Adipose tissue (tissue), 3 donors: ENCODE results near the gene DNAJB6. TPM values are rescaled to one million over a fixed set of nuclear protein-coding genes. Genes with fewer than 3 reads are reported as not detected.
A peak's percentile ranks its signal among the peaks of the same experiment; 100 is the strongest.
"Not testable (repeated sequence)": the region's sequence is repeated elsewhere in the genome, so short reads cannot be mapped to it uniquely, and the experiment has no call there.

ENCODE experiments used
- H3K27ac ChIP-seq: one replicate; pipeline ENCODE4 v1.5.1; 2013; ENCODE audit warnings: low read depth, low read length
- WGBS, 3 donors: extraction: QIAGEN DNeasy Blood & Tissue Kit; methylation state at CpG; one replicate each; pipeline ENCODE4 v1.1.7; 2013; 5-methylcytosine and 5-hydroxymethylcytosine counted together
- polyA plus RNA-seq, 3 donors: library from polyadenylated mRNA; stranded (reverse); fragments of 200-250 nt; gene quantifications; one replicate each; pipeline ENCODE4 v1.2.3, GENCODE V29; 2013
- donor health status: healthy with polysubstance abuse.
- donor health status: Bipolar disorder and iron deficiency.
- donor health status: healthy.

Gene DNAJB6
- polyA plus RNA-seq, 3 donors, result 32.2 to 111 (median 88.0) TPM

DNA sequence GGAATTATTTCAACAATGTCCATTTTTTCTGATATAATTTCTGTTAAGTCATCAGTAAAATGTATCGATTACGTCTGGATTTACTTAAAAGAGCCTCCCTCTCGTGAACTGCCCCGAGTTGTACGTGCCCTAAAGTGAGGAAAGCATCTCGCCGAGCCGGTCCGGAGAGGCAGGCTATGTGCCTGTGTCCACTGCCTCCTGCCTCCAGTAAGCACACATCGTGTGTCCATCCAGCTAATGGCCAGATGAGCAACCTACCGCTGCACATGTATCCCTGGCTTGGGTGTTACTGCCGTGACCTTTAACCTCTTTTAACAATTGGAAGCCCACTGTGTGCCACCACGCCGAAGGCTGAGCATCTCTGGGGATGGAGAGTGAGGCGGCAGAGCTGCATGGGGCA, 23.2 kb upstream of the DNAJB6 start:
- 92 to 97% (median 94%) methylated on average over 15 of the region's 15 CpGs for WGBS, 3 donors

DNA sequence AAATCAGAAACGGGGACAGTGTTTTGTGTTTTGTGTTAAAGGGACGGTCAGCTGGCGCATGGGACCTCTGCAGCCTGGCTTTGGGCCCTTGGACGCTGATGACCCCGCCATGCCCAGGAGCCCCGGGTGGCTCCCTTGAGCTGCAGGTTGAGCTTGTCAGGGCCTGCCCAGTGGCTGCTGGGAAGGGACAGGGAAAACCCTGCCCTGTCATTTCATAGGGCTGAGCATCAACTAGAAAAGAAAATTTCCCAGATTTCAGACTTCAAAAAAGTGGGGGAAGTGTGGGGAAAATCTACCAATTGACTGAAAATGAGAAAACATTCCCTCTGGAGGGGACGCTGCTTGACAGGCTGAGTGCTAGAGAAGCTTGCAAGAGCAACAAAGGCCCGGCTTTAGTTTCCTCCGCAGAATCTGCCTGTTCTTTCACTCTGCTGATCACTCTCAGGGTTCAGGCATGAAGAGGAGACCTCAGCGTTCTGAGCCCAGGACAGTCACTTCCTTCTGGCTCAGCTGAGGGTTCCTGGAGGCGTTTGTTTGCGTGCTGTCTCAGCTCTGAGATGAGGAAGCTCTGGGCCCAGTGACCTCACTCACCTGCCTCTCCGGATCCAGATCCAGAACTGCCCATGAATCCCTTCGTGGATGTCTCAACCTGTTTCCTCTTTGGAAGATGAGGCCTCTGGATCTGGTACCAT, 18.6 kb upstream of the DNAJB6 start:
- 57 to 73% (median 60%) methylated on average over 14 of the region's 14 CpGs for WGBS, 3 donors
- no peak overlapping the region for H3K27ac ChIP-seq

More for the DNA sequence above, 23.2 kb upstream of the DNAJB6 start:
- no peak overlapping the region for H3K27ac ChIP-seq

DNA sequence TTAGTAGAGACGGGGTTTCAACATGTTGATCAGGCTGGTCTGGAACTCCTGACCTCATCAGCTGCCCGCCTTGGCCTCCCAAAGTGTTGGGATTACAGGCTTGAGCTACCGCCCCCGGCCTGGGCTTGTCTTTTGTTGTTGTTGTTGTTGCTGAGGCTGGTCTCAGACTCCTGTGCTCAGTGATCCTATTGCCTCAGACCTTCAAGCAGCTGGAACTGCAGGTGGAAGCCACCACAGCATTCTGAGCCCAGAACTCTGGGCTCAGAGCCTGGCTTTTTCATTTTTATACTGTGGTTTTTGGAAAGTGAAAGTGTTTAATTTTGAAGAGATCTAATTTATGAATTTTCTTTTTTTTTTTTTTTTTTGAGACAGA, 16.2 kb upstream of the DNAJB6 start:
- WGBS, 3 donors, result 77 to 87% (median 83%) methylated on average over 4 of the region's 4 CpGs
- H3K27ac ChIP-seq, result no peak overlapping the region

DNA sequence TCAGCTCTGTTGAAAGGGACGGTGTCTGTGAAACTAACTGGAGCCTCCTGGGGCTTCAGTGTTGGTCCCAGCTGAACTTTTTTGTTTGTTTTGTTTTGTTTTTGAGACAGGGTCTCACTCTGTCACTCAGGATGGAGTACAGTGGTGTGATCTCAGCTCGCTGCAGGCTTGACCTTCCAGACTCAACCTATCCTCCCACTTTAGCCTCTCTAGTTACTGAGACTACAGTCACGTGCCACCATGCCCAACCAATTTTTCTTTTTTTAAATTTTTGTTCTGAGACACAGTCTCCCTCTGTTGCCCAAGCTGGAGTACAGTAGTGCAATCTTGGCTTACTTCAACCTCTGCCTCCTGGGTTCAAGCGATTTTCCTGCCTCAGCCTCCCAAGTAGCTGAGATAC, 13.4 kb upstream of the DNAJB6 start:
- 84 to 89% (median 85%) methylated on average over 4 of the region's 4 CpGs for WGBS, 3 donors

DNA sequence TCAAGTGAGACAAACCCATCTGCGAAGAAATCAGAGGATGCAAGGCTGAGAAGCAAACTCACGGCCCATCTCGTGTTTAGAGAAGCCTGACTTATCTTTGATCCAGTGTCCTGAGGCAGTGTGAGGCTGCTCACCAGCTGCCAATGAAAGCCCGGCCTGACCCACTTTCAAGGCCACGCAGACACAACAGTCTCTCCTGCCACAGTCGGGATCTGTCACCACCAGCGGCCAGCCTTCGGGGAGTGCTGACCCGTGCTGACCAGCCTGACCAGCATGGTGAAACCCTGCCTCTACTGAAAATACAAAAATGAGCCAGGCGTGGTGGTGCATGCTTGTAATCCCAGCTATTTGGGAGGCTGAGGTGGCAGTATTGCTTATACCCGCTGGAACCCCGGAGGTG, 7.4 kb upstream of the DNAJB6 start:
- 57 to 84% (median 82%) methylated on average over 12 of the region's 12 CpGs for WGBS, 3 donors

More for the DNA sequence above, 13.4 kb upstream of the DNAJB6 start:
- H3K27ac ChIP-seq, result no peak overlapping the region

DNA sequence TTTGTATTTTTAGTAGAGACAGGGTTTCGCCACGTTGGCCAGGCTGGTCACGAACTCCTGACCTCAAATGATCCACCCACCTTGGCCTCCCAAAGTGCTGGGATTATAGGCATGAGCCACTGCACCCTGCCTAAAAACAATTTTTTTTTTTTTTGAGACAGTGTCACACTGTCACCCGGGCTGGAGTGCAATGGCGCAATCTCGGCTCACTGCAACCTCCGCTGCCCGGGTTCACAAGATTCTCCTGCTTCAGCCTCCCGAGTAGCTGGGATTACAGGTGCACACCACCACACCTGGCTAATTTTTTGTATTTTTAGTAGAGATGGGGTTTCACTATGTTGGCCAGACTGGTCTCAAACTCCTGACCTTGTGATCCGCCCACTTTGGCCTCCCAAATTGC, 6.2 kb upstream of the DNAJB6 start:
- 80 to 86% (median 82%) methylated on average over 10 of the region's 10 CpGs for WGBS, 3 donors

More for the DNA sequence above, 7.4 kb upstream of the DNAJB6 start:
- no peak overlapping the region for H3K27ac ChIP-seq

DNA sequence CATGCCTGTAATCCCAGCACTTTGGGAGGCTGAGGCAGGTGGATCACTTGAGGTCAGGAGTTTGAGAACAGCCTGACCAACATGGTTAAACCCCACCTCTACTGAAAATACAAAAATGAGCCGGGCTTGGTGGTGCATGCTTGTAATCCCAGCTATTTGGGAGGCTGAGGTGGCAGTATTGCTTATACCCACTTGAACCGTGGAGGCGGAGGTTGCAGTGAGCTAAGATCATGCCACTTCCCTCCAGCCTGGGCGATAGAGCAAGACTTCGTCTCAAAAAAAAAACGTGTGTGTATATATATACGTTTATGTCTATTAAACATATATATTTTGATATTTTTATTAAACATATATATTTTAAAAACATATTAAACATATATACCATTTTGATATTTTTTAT, 5.8 kb upstream of the DNAJB6 start:
- WGBS, 3 donors, result 71 to 79% (median 78%) methylated on average over 7 of the region's 7 CpGs
- not testable (repeated sequence) for H3K27ac ChIP-seq

More for the DNA sequence above, 6.2 kb upstream of the DNAJB6 start:
- not testable (repeated sequence) for H3K27ac ChIP-seq

DNA sequence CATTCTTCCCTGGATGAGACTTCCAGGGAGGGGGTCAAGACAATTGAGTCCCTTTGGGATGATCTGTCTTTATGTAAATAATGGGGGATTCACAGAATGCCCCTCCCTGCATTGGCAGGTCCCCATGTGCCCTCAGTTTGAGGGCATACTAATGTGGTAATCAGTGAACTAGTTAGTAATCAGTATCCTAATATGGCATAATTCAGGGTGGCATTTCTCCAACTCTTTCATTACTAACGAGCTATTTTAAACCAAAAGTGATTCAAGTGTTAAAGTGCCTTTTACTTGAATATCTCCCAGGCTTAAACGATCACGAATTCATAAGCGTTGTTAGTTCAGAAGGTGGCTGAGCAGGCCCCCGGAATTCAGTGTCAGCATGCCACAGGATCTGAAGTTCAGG, 1.6 kb upstream of the DNAJB6 start:
- WGBS, 3 donors, result 82 to 91% (median 82%) methylated on average over 5 of the region's 5 CpGs
- H3K27ac ChIP-seq, result no peak overlapping the region

DNA sequence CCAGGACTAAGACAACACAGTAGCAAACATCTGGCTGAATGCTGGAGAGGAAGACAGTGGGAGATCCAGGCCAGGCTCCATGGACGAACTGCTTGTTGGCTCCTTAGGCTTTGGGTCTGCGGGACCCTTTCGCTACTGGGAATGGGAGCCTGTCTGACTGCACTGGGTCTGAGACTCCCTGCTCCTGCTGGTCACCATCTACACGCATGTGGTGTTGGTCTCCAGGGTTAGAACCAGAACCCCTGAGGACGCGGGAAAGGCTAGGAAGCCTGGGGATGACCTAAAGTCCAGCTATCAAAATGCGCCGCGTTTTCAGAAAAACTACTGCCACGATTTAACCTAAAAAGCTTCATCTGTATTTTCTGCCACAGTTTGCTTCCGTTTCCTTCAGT, 817 bp upstream of the DNAJB6 start:
- peak overlapping the region; percentile 99 for H3K27ac ChIP-seq
- 44 to 50% (median 44%) methylated on average over 11 of the region's 11 CpGs for WGBS, 3 donors

DNA sequence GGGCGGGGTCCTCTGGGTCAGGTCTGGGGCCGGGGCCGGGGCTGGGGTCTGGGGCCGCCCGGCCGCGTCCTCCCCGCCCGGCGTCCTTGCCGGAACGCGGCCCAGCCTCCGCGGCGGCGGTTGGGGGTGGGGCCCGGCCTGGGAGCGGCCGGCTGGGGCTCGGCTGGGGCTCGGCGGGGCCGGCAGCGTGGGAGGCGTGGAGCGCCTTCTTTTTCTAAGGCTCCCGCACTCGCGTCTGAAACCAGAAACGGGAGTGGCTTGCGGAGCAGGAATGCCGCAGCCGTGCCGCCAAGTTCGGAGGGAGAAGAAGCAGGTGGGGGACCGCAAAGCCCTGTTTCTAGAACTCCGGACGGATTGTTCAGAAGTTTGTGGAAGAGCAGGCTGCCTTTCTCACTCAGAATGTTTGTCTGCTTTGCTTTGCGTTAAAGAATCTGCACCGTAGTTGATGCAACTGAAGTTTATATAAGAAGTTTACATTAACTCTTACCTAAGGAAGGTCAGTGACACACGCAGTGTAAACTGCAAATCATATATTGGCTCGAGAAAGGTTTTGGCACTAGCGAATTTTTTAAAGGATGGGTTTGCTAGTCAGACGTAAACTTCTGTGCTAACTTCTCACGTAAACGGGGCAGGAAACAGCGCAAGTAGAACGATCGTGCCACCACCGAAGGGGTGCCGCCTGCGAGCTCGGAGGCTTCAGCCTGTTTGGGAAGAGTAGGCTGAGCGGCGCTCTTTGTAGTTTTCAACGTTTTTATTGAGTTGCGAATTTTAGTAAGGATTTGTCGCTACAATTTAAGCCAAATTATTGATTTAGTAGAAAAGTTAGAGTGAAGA, 729 bp downstream of the DNAJB6 start:
- WGBS, 3 donors, result 1% methylated on average over 48 to 59 of the region's 59 CpGs

DNA sequence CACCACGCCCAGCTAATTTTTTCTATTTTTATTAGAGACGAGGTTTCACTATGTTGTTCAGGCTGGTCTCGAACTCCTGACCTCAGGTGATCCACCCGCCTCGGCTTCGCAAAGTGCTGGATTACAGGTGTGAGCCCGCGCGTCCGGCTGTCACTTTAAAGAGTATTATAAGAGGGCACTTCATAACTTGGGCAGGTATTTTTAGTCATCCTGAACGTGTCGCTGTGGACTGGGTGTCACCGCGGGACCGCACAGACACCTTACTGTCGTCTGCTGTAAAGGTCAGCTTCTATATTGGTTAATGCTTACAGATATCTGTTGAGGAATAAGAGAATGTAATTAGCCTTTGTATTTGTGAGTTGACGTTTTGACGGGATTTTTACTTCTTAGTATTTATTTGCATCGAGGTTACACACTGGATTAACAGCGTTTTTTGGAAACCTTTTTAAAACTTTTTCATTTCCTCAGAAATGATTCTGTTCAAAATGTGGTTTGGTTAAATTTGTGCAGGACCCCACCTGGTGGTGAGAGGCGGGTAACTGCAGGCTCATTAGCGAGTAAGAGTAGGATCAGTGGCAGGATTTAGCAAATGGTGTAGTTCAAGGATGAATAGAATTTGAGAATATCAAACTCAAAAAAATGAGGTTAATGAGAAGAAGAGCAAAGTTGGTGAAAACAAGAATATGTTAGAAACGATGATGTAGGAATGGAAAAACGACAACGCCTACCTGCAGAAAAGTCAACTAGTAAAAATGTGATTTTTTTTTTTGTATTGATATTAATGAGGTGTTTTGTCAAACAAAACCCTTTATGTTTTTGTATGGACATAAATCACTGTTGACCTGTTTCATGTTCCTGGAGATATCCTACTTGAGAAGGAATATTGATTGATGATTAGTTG, 3.2 kb downstream of the DNAJB6 start:
- 50 to 54% (median 52%) methylated on average over 25 of the region's 25 CpGs for WGBS, 3 donors
- no peak overlapping the region for H3K27ac ChIP-seq

More for the DNA sequence above, 729 bp downstream of the DNAJB6 start:
- peak overlapping the region; percentile 99 for H3K27ac ChIP-seq

DNA sequence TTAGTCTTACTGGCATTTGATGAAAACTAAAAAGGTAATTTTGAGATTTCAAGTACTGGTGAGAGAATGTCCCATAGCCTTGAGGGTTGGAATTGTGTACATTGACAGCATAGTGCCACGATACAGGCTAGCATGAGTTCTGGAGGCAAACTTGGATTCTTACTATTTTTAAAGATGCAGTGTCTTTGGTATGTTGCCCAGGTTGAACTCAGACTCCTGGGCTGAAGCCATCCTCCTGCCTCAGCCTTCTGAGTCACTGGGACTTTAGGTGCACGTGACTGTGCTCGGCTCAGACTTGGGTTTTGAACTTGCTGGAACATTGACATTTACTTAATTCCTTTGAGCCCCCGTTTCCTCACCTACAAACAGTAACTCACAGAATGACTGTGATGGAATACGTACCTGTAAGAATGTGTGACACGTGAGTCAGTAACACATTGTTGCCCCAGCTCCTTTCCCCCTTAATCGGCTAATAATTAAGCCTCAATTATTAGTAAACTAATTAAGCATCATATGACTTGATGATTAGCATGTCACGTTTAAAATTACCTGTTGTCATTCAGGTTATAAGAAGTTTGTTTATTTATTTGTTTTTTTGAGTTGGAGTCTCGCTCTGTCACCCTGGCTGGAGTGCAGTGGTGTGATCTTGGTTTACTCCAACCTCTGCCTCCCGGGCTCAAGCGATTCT, 10.6 kb downstream of the DNAJB6 start:
- no peak overlapping the region for H3K27ac ChIP-seq

DNA sequence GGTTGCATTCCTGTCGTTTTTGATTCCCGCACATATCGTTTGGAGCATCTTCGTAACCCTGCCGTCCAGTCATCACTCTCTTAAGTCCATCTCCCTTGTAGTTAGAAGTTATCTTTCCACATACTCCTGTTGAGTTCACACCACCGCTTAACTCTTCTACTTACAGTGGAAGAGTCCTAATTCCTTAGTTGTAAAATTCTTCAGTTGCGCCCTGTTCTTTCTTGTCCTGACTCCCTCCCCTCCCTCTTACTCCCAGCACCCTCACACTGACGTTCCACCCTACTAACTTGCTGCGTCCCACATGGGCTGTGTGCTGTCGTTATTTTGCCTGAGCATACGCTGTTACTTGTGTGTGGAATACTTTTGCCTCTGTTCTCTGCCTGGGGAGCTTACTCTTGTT, 11.7 kb downstream of the DNAJB6 start:
- WGBS, 3 donors, result 82 to 87% (median 86%) methylated on average over 11 of the region's 11 CpGs
- no peak overlapping the region for H3K27ac ChIP-seq

More for the DNA sequence above, 10.6 kb downstream of the DNAJB6 start:
- 77 to 81% (median 81%) methylated on average over 11 of the region's 11 CpGs for WGBS, 3 donors

DNA sequence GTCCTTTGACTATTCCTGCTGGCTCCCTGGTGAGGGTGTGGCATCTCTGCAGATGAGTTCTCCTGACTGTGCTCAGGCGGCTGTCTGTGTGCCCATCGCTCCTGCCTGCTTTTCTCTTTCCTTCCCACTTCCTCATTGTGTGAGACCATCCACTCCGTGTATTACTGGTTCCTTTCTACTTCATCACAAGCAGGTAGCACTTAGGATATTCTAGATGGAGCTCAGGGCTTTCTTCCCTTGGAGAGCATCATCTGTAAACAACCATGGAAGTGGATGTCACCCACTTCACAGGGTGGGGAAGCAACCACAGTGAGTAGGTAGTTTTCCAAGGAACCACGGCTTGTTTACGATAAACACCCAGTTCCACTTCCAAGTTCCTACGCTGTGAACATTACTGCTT, 15.7 kb downstream of the DNAJB6 start:
- 41 to 80% (median 58%) methylated on average over 6 of the region's 6 CpGs for WGBS, 3 donors

DNA sequence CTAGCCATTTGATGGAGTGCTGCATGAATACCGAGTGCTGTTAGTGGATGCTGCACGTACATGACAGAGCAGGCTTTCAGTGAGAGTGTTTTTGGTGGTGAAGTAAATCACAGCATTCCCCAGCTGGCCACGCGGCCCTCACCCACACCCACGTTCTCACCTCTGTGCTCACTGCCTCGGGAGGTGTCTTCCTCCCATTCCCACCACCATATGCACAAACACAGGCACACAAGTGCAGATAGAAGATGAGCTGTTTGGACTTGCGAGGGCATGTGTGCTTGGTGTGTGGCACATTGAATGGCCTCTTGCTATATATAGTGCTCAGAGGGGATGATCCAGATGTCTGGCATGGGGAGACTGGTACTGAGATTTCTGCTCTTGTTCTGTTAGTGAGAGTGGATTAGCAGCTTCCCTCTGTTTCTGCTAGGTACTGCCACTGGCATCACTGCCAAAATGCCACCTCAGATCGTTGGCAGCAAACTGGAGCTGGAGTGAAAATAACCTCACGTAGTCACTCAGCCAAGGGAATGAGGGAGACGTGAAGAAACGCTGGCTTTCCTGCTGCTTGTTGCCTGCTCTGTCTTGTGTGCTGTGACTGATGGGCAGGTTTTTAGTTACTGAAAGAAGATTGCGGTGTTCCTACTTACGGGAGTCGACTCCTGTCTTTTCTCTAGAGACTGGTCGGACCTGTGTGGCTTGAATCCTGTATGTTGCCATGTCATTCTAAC, 19.1 kb downstream of the DNAJB6 start:
- no peak overlapping the region for H3K27ac ChIP-seq
- 51 to 55% (median 52%) methylated on average over 15 of the region's 15 CpGs for WGBS, 3 donors

More for the DNA sequence above, 15.7 kb downstream of the DNAJB6 start:
- H3K27ac ChIP-seq, result no peak overlapping the region

DNA sequence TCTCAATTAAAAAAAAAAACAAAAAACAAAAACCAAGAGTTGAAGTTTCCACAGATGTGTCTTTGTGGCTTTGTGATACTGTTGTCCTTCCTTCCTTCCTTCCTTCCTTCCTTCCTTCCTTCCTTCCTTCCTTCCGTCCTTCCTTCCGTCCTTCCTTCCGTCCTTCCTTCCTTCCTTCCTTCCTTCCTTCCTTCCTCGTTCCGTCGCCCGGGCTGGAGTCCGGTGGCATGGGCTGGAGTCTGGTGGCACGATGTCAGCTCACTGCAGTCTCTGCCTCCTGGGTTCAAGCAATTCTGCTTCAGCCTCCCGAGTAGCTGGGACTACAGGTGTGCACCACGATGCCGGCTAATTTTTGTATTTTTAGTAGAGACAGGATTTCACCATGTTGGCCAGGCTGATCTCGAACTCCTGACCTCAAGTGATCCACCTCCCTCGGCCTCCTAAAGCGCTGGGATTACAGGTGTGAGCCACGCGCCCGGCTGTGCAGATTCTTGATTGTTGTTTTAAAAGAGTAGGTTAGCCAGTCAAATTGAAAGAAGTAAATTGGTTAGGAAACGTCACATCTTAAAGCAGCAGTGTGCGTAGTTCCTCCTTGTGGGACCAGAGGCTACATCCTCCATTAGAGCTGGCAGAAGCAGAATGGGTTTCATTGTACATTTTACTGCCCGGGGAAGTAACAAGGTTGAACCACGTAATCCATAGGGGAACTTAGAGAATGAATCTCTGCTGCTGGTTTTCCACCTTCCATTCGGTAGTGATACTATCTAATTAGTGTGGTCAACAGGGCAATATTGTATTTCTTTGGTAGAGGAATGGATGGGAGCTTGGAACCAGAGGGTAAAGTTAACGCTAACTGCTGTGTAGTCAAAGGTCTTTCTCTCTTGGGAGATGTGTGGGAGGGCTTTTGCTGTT, 20.6 kb downstream of the DNAJB6 start:
- H3K27ac ChIP-seq, result no peak overlapping the region
- WGBS, 3 donors, result 73 to 94% (median 75%) methylated on average over 21 to 24 of the region's 24 CpGs
